Type B pancreatic cell (in vitro differentiated cells): ENCODE results near the gene CREB3L4. TPM values are rescaled to one million over a fixed set of nuclear protein-coding genes. Genes with fewer than 3 reads are reported as not detected.

Experiments used
- DNase-seq: peaks from one replicate; pipeline ENCODE4 v3.0.0; 2021; ENCODE audit warnings: mixed read lengths; ENCODE audit not compliant: unreplicated experiment; ENCODE audit errors: extremely low spot score
- H3K27ac Mint-ChIP-seq: 2 replicates; pipeline ENCODE4 v1.8.0; 2021; ENCODE audit warnings: mild to moderate bottlenecking, mixed read lengths
- H3K27me3 Mint-ChIP-seq: 2 replicates; pipeline ENCODE4 v1.8.0; 2021; ENCODE audit warnings: mixed read lengths
- H3K36me3 Mint-ChIP-seq: 2 replicates; pipeline ENCODE4 v1.8.0; 2021; ENCODE audit warnings: mixed read lengths
- H3K4me1 Mint-ChIP-seq: one replicate; pipeline ENCODE4 v1.8.0; 2021; ENCODE audit warnings: mixed read lengths; ENCODE audit not compliant: unreplicated experiment
- H3K4me3 Mint-ChIP-seq: 2 replicates; pipeline ENCODE4 v1.8.0; 2021; ENCODE audit warnings: mild to moderate bottlenecking, mixed read lengths
- H3K9me3 Mint-ChIP-seq: 2 replicates; pipeline ENCODE4 v1.8.0; 2021; ENCODE audit warnings: mixed read lengths
- CTCF ChIP-seq: fragments of 200-600 bp; sonication (generic); conservative IDR thresholded peaks from 2 replicates; pipeline ENCODE4 v1.5.0; 2021; ENCODE audit warnings: antibody characterized with exemption, mild to moderate bottlenecking
- total RNA-seq: library from RNA; stranded (reverse); gene quantifications from 2 replicates; pipeline ENCODE4 v1.2.1, GENCODE V29; 2021; ENCODE audit warnings: low replicate concordance

Gene CREB3L4
- total RNA-seq, 1 donor from 2014 or later, result 31.8 TPM

GRCh38 chr1:153987621-153988020 lies 19.9 kb downstream of the CREB3L4 start:
- no peak for DNase-seq
- no peaks in the 10 kb centered on the region for H3K27me3 Mint-ChIP-seq
- H3K36me3 Mint-ChIP-seq, result peaks cover 25% of the 10 kb centered on the region
- H3K27ac Mint-ChIP-seq, result peak overlapping the region; percentile 94
- H3K4me1 Mint-ChIP-seq, result peaks cover 39% of the 10 kb centered on the region
- peaks cover 4% of the 10 kb centered on the region for H3K9me3 Mint-ChIP-seq
- H3K4me3 Mint-ChIP-seq, result no peak overlapping the region
- no peak for TF ChIP-seq CTCF

- Mint-ChIP-seq H3K4me3 (peak within 1 kb of the TSS; percentile 96), H3K27me3 (no peaks in the 10 kb centered on the region), H3K36me3 (peaks cover 31% of the 10 kb centered on the region), H3K9me3 (peaks cover 4% of the 10 kb centered on the region), H3K27ac (peak within 1 kb of the TSS; percentile 95), H3K4me1 (peaks cover 31% of the 10 kb centered on the region)
- peak; percentile 82 for DNase-seq
- TF ChIP-seq CTCF, result no peak
These were observed 22.9 kb downstream of the CREB3L4 start, which contains the start of gene RPS27 for GRCh38 chr1:153990468-153991150. TSS of gene RPS27 (plus strand) at chr1:153990762. CDS start at chr1:153990797, 35 bp downstream.

GRCh38 chr1:153991151-153991630 lies 23.5 kb downstream of the CREB3L4 start:
- Mint-ChIP-seq H3K4me3 (peak overlapping the region; percentile 96), H3K27me3 (no peaks in the 10 kb centered on the region), H3K9me3 (peaks cover 4% of the 10 kb centered on the region), H3K36me3 (peaks cover 33% of the 10 kb centered on the region), H3K4me1 (peaks cover 31% of the 10 kb centered on the region), H3K27ac (peak overlapping the region; percentile 95)
- DNase-seq, result no peak
- no peak for TF ChIP-seq CTCF

GRCh38 chr1:153991806-153992205 lies 24.1 kb downstream of the CREB3L4 start:
- peaks cover 4% of the 10 kb centered on the region for H3K9me3 Mint-ChIP-seq
- H3K36me3 Mint-ChIP-seq, result peaks cover 33% of the 10 kb centered on the region
- no peak for TF ChIP-seq CTCF
- peak overlapping the region; percentile 96 for H3K4me3 Mint-ChIP-seq
- peaks cover 25% of the 10 kb centered on the region for H3K4me1 Mint-ChIP-seq
- no peaks in the 10 kb centered on the region for H3K27me3 Mint-ChIP-seq
- H3K27ac Mint-ChIP-seq, result peak overlapping the region; percentile 95
- DNase-seq, result no peak

GRCh38 chr1:153995202-153995601 lies 27.5 kb downstream of the CREB3L4 start:
- Mint-ChIP-seq H3K27me3 (no peaks in the 10 kb centered on the region), H3K9me3 (peaks cover 3% of the 10 kb centered on the region), H3K36me3 (peaks cover 33% of the 10 kb centered on the region), H3K4me1 (peaks cover 22% of the 10 kb centered on the region), H3K27ac (peak overlapping the region; percentile 32), H3K4me3 (peak overlapping the region; percentile 26)
- DNase-seq, result no peak
- no peak for TF ChIP-seq CTCF
